ENCODE measurements around the gene NLRC5.
"Not testable (repeated sequence)": the region's sequence is repeated elsewhere in the genome, so short reads cannot be mapped to it uniquely, and the experiment has no call there.

Gene NLRC5

GRCh38 chr16:56964243-56965148 lies 24.9 kb upstream of the NLRC5 start:
- peak; percentile 94 for DNase-seq

DNA sequence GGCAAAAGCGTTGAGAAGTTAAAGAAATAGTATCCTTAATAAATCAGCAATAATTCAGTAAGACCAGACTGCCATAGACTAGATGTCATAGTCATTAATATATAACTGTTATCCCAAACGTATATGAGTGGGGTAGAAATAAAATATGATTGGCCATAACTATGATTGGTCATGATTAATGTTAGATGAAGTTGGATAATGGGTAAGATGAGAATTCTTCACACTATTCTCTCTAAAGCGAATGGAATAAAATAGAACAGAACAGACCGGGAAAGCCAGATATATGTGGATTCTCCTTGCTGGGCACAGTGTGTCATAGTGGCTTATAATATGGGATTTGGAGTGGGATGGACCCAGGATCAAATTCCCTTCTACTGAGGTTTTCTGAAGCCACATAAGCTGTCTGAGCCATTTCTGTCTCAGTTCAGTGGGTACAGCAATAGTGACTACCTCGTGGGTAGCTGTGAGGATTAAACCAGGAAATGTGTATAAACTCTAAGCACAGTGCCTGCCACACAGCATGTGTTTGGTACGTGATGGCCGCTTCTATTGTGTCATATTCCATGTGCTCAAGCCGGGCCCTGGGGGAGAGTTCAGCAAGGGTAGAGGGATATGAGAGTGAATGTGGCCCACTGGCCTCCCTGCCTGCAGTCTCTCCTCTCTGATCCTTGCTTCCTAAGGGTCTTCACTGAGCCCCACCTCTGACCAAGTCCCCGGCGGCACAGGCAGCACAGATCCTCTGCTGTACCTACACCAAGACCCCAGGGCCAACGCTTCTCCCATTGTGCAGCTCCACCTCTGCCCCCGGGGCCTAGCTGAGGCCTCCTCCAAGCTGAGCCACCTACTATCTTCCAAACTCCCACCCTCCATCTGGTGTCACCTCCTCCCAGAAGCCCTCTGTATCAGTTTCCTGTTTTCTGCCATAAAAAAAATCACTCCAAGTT lies 23.9 kb upstream of the NLRC5 start:
- no peak for DNase-seq

DNA sequence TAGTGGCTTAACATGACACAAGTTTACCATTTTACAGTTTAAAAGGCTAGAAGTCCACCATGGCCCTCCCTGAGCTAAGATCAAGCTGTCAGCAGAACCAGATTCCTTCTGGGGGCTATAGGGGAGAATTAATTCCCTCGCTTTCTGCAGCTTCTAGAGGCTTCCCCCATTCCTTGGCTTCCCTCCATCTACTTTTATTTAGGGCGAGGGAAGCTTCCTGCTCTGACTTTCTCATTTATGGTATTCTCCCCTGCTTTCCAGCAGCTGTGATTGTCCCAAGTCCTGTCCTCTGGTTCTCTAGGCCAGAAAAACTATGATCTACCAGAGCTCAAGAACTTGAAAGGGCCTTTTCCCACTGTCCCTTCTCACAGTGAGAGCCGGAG lies 23.3 kb upstream of the NLRC5 start:
- DNase-seq = no peak

- DNase-seq = no peak
These were observed 21.6 kb upstream of the NLRC5 start for GRCh38 chr16:56967733-56968132.

- DNase-seq = no peak
These were observed 19.6 kb upstream of the NLRC5 start for GRCh38 chr16:56969769-56970168.

GRCh38 chr16:56970934-56971767 lies 18.2 kb upstream of the NLRC5 start:
- DNase-seq = no peak

GRCh38 chr16:56971768-56972043 lies 17.7 kb upstream of the NLRC5 start:
- DNase-seq = no peak

DNA sequence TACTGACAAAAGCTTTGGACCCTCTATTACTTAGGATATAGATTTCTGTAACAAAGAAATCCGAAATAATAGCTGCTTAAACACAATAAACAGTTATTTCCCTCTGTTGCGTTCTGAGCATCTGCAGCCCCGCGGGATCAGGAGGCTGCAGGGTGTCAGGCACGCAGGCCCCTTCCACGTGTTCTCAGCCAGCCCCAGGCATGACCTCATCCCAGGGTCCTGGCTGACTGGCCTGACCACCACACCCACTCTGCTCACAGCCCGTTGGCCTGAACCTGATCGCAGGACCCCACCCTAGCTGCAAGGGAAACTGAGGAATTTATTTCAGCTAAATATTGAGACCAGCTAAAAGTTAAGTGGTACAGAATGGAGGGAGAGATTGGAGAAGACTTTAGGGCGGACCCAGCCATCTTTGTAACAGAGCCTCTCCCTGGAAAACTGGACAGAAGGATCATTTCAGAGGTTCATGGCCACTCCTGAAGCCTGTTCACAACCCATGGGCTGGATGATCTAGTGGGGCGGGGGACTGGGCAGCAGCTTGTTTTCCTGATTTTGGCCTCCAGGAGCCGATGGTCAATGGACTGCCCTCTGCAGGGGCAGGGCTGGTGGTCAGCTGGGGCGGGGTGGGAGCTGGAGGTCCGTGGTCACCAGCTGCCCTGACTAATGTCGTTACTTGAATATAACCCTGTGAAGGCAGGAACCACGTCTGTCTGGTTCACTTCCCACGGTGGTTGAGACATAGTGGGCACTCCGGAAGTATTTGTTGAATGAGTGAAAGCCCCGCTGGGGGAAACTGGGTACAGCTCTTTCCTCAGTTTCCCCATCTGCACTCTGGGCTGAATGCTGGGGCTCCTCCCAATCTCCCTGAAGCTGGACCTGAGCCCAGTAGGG lies 16.7 kb upstream of the NLRC5 start:
- no peak for DNase-seq

DNA sequence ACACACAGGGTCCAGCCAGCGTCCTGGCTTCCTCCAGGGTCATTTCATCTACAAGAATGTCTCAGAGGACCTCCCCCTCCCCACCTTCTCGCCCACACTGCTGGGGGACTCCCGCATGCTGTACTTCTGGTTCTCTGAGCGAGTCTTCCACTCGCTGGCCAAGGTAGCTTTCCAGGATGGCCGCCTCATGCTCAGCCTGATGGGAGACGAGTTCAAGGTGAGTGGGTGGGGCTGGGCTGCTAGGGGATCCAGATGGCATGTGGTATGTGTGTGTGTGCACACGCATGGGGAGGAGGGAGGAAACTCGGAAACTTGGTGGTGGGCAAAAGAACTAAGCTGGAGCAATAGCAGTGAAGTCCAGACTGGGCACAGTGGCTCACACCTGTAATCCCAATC lies 16.1 kb upstream of the NLRC5 start:
- DNase-seq = no peak

GRCh38 chr16:56973899-56974298 lies 15.5 kb upstream of the NLRC5 start:
- not testable (repeated sequence) for DNase-seq

- DNase-seq = no peak
These were observed 14.6 kb upstream of the NLRC5 start for GRCh38 chr16:56974549-56975300.

- DNase-seq = no peak
These were observed 13.6 kb upstream of the NLRC5 start for GRCh38 chr16:56975714-56976113.

DNA sequence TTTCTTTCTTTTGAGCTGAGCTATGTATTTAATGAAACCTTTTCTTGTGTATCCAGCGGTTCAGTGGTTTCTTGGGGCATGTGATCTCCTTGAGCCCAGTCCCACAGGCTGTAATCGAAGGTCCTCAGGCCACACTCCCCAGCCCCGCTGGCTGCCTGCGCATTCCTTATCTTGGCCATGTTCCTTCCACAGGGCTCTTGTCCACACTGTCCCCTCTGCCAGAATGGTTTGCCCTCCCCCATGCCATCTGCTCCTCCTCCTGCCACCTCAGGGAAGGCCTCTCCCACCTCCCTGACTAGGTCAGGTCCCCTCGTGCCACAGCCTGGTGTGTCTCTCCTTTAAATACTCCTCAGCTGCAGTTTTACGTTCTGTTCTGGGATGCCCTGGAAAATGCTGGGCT lies 12.1 kb upstream of the NLRC5 start:
- no peak for DNase-seq

DNA sequence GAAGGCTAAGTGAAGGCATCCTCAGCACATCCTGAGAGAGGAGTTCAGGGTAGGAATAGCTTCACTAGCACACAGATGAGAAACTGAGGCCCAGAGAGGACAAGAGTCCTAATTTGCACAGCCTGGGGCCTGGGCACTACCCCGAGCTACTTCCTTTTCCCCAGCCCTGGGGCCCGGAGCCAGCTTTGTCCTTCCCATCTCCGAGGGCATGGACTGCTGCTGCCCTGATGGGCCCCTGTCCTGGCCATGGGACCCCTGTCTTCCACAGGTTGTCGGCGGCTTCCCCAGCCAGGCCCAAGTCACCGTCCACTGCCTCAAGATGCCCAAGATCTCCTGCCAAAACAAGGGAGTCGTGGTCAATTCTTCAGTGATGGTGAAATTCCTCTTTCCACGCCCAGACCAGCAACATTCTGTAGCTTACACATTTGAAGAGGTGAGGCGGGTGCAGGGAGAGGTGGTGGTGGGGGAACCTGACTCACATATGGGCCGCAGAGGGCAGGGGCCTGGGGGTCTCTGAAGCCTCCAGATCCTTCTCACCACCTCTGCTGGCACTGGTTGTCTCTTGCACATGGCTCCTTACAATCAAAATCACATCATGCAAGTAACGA lies 11.4 kb upstream of the NLRC5 start:
- no peak for DNase-seq

GRCh38 chr16:56980201-56980535 lies 9.2 kb upstream of the NLRC5 start:
- no peak for DNase-seq

GRCh38 chr16:56980792-56981724 lies 8.3 kb upstream of the NLRC5 start:
- no peak for DNase-seq

GRCh38 chr16:56981729-56982271 lies 7.6 kb upstream of the NLRC5 start:
- DNase-seq = no peak

DNA sequence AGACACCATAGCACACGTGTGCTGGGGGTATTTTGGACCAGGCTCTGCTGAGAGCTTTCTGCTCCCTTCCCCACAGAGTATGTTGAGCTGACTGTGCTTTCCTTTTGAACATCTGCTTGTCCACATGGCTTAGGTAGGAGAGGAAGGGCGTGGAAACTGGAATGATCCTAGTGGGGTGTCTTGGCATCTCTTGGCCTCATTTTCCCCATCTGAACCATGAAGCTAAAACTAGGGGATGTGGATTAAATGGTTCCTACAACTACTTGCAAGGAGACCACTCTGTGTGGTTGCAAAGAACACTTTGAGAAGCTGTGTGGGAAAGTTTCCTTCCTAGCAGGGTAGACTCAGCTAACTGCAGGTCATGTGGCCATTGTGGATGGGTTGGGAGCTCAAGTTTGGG lies 6.7 kb upstream of the NLRC5 start:
- DNase-seq = no peak

GRCh38 chr16:56983211-56983751 lies 6.1 kb upstream of the NLRC5 start:
- DNase-seq = no peak

Measured in activated CD4-positive, alpha-beta T cell treated with anti-CD3 and anti-CD28 coated beads, Interleukin-2, amount 50 U/mL, for 16 hours (primary cell).